ENCODE data around the gene CYSTM1.
"Not testable (repeated sequence)": the region's sequence is repeated elsewhere in the genome, so short reads cannot be mapped to it uniquely, and the experiment has no call there.

CYSTM1 gene

GRCh38 chr5:140148508-140148907 is 26.5 kb upstream of the CYSTM1 start:
- DNase-seq (ENCODE audit: low spot score), result no peak

GRCh38 chr5:140150201-140150600 is 24.8 kb upstream of the CYSTM1 start:
- no peak for DNase-seq (ENCODE audit: low spot score)

- no peak for DNase-seq (ENCODE audit: low spot score)
Measured at GRCh38 chr5:140151144-140152021, 23.6 kb upstream of the CYSTM1 start.

- DNase-seq (ENCODE audit: low spot score), result no peak
Measured at GRCh38 chr5:140152022-140152999, 22.7 kb upstream of the CYSTM1 start.

- no peak for DNase-seq (ENCODE audit: low spot score)
Measured at GRCh38 chr5:140153255-140153654, 21.7 kb upstream of the CYSTM1 start.

- no peak for DNase-seq (ENCODE audit: low spot score)
Measured at GRCh38 chr5:140153905-140154304, 21.1 kb upstream of the CYSTM1 start.

- DNase-seq (ENCODE audit: low spot score), result not testable (repeated sequence)
Measured at GRCh38 chr5:140154710-140155381, 20.1 kb upstream of the CYSTM1 start.

GRCh38 chr5:140157032-140157781 is 17.8 kb upstream of the CYSTM1 start:
- DNase-seq (ENCODE audit: low spot score), result peak; percentile 77

GRCh38 chr5:140159014-140159927 is 15.7 kb upstream of the CYSTM1 start:
- no peak for DNase-seq (ENCODE audit: low spot score)

GRCh38 chr5:140162275-140162674 is 12.7 kb upstream of the CYSTM1 start:
- DNase-seq (ENCODE audit: low spot score), result no peak

GRCh38 chr5:140162781-140163180 is 12.2 kb upstream of the CYSTM1 start:
- DNase-seq (ENCODE audit: low spot score), result no peak

GRCh38 chr5:140165101-140165922 is 9.7 kb upstream of the CYSTM1 start:
- DNase-seq (ENCODE audit: low spot score), result no peak

- DNase-seq (ENCODE audit: low spot score), result no peak
Measured at GRCh38 chr5:140165923-140166270, 9.1 kb upstream of the CYSTM1 start.

- no peak for DNase-seq (ENCODE audit: low spot score)
Measured at GRCh38 chr5:140166911-140167310, 8.1 kb upstream of the CYSTM1 start.

GRCh38 chr5:140168371-140168770 is 6.6 kb upstream of the CYSTM1 start:
- no peak for DNase-seq (ENCODE audit: low spot score)

GRCh38 chr5:140169410-140169809 is 5.6 kb upstream of the CYSTM1 start:
- DNase-seq (ENCODE audit: low spot score), result no peak

- DNase-seq (ENCODE audit: low spot score), result no peak
Measured at GRCh38 chr5:140172483-140172882, 2.5 kb upstream of the CYSTM1 start.

- no peak for DNase-seq (ENCODE audit: low spot score)
Measured at GRCh38 chr5:140174014-140174413, 974 bp upstream of the CYSTM1 start.

GRCh38 chr5:140175367-140176030 is 511 bp downstream of the CYSTM1 start:
- peak; percentile 74 for DNase-seq (ENCODE audit: low spot score)
